NCI-H2107 (cell line): ENCODE results near the gene MEGF6.

Source experiments
- DNase-seq: peaks from one replicate; lab custom pipeline; 2025; lab: John Stamatoyannopoulos, UW

The MEGF6 gene

GRCh38 chr1:3609769-3610526, 1.4 kb downstream of the MEGF6 start:
- DNase-seq: no peak

- DNase-seq: no peak
These were observed 2.1 kb downstream of the MEGF6 start for GRCh38 chr1:3609016-3609768.

- DNase-seq: no peak
These were observed 3.2 kb downstream of the MEGF6 start for GRCh38 chr1:3608154-3608553.

- DNase-seq: no peak
These were observed 3.6 kb downstream of the MEGF6 start for GRCh38 chr1:3607703-3608065.

- no peak for DNase-seq
These were observed 4.3 kb downstream of the MEGF6 start for GRCh38 chr1:3606779-3607702.

GRCh38 chr1:3604997-3605823, 6.1 kb downstream of the MEGF6 start:
- DNase-seq: no peak

- DNase-seq: no peak
These were observed 6.8 kb downstream of the MEGF6 start for GRCh38 chr1:3604468-3604974.

GRCh38 chr1:3603571-3604467, 7.5 kb downstream of the MEGF6 start:
- DNase-seq: no peak

- no peak for DNase-seq
These were observed 8.2 kb downstream of the MEGF6 start for GRCh38 chr1:3603156-3603555.

GRCh38 chr1:3602375-3602774, 8.9 kb downstream of the MEGF6 start:
- DNase-seq: no peak

GRCh38 chr1:3601743-3602142, 9.6 kb downstream of the MEGF6 start:
- no peak for DNase-seq

GRCh38 chr1:3600354-3600753, 11.0 kb downstream of the MEGF6 start:
- no peak for DNase-seq

GRCh38 chr1:3599816-3600215, 11.5 kb downstream of the MEGF6 start:
- no peak for DNase-seq

- no peak for DNase-seq
These were observed 12.0 kb downstream of the MEGF6 start for GRCh38 chr1:3599286-3599811.

GRCh38 chr1:3598522-3599285, 12.6 kb downstream of the MEGF6 start:
- DNase-seq: no peak

- no peak for DNase-seq
These were observed 13.2 kb downstream of the MEGF6 start for GRCh38 chr1:3598051-3598491.

- no peak for DNase-seq
These were observed 13.7 kb downstream of the MEGF6 start for GRCh38 chr1:3597599-3597964.

- no peak for DNase-seq
These were observed 14.4 kb downstream of the MEGF6 start for GRCh38 chr1:3596663-3597598.
